GM23338 (cell line): ENCODE results near the gene CRYZL1. TPM values are rescaled to one million over a fixed set of nuclear protein-coding genes. Genes with fewer than 3 reads are reported as not detected.
"Not testable (repeated sequence)": the region's sequence is repeated elsewhere in the genome, so short reads cannot be mapped to it uniquely, and the experiment has no call there.

Source experiments
- ATAC-seq: fragments of 200-7000 bp; cut with Tn5 transposase; 3 replicates; pipeline ENCODE4 v1.9.1; 2020
- DNase-seq: peaks from one replicate; pipeline ENCODE4 v3.0.0-alpha.2; 2015; ENCODE audit warnings: low spot score
- H2AFZ ChIP-seq: fragments of 200-600 bp; sonication (generic); 2 replicates; pipeline ENCODE4 v1.8.0; 2016; ENCODE audit warnings: antibody characterized with exemption, mild to moderate bottlenecking, moderate library complexity
- H3F3A ChIP-seq: fragments of 200-600 bp; sonication (generic); replicated peaks from 2 replicates; pipeline ENCODE4 v1.8.0; 2017; ENCODE audit warnings: antibody characterized with exemption, mixed run types, low read depth
- H3K27ac ChIP-seq: fragments of 200-600 bp; sonication (generic); 2 replicates; pipeline ENCODE4 v1.6.1; 2016; ENCODE audit warnings: low read depth
- H3K27me3 ChIP-seq: fragments of 200-600 bp; sonication (generic); 2 replicates; pipeline ENCODE4 v1.8.0; 2016; ENCODE audit warnings: mild to moderate bottlenecking, mixed run types, moderate library complexity; ENCODE audit not compliant: insufficient read depth
- H3K36me3 ChIP-seq: fragments of 200-600 bp; sonication (generic); 2 replicates; pipeline ENCODE4 v1.8.0; 2016; ENCODE audit warnings: mild to moderate bottlenecking; ENCODE audit not compliant: insufficient read depth
- H3K4me1 ChIP-seq: fragments of 200-600 bp; sonication (generic); 2 replicates; pipeline ENCODE4 v1.8.0; 2016; ENCODE audit warnings: mild to moderate bottlenecking, moderate library complexity; ENCODE audit not compliant: insufficient read depth
- H3K4me2 ChIP-seq: fragments of 200-600 bp; sonication (generic); 2 replicates; pipeline ENCODE4 v1.7.1; 2017; ENCODE audit warnings: mixed run types
- H3K4me3 ChIP-seq: fragments of 200-600 bp; sonication (generic); 2 replicates; pipeline ENCODE4 v1.6.1; 2016; ENCODE audit warnings: mixed run types
- H3K79me2 ChIP-seq: fragments of 200-600 bp; sonication (generic); replicated peaks from 2 replicates; pipeline ENCODE4 v1.8.0; 2017; ENCODE audit warnings: mild to moderate bottlenecking; ENCODE audit not compliant: insufficient read depth
- H3K9me2 ChIP-seq: fragments of 200-600 bp; sonication (generic); 2 replicates; pipeline ENCODE4 v1.8.0; 2017; ENCODE audit not compliant: insufficient read depth
- H4K20me1 ChIP-seq: fragments of 200-600 bp; sonication (generic); replicated peaks from 2 replicates; pipeline ENCODE4 v1.8.0; 2017; ENCODE audit warnings: mild to moderate bottlenecking; ENCODE audit not compliant: insufficient read depth
- H3K27ac Mint-ChIP-seq: 2 replicates; pipeline ENCODE4 v1.8.0; 2020; ENCODE audit warnings: inconsistent platforms, mild to moderate bottlenecking, moderate library complexity, mixed read lengths
- H3K27me3 Mint-ChIP-seq: 3 replicates; pipeline ENCODE4 v1.8.0; 2022; ENCODE audit warnings: low read depth, mild to moderate bottlenecking, moderate library complexity, mixed read lengths, inconsistent platforms; ENCODE audit not compliant: insufficient read depth, poor library complexity
- H3K36me3 Mint-ChIP-seq: 3 replicates; pipeline ENCODE4 v1.8.0; 2021; ENCODE audit warnings: low read depth, mild to moderate bottlenecking, inconsistent platforms, moderate library complexity, mixed read lengths
- H3K4me1 Mint-ChIP-seq: 3 replicates; pipeline ENCODE4 v1.8.0; 2020; ENCODE audit warnings: mild to moderate bottlenecking, inconsistent platforms, mixed read lengths
- H3K4me3 Mint-ChIP-seq: 3 replicates; pipeline ENCODE4 v1.8.0; 2021; ENCODE audit warnings: moderate library complexity, mild to moderate bottlenecking, inconsistent platforms, mixed read lengths
- H3K9me3 Mint-ChIP-seq: 3 replicates; pipeline ENCODE4 v1.8.0; 2020; ENCODE audit warnings: moderate library complexity, mild to moderate bottlenecking, inconsistent platforms, mixed read lengths
- CTCF ChIP-seq, 2 experiments: fragments of 200-600 bp in 1 of 2; sonication (generic) in 1 of 2; conservative IDR thresholded peaks; 2 replicates each; pipeline versions ENCODE4 v1.5.1 to v1.6.1; 2016 to 2017; ENCODE audit warnings: antibody characterized with exemption in 2 of 2, low read depth in 2 of 2, mild to moderate bottlenecking in 2 of 2, moderate library complexity in 1 of 2
- ETS1 ChIP-seq: IDR thresholded peaks from 2 replicates; pipeline ENCODE4 v1.6.1; 2016; ENCODE audit warnings: antibody characterized with exemption
- EZH2 ChIP-seq: fragments of 200-600 bp; sonication (generic); IDR thresholded peaks from one replicate; pipeline ENCODE4 v1.8.0; 2017; ENCODE audit warnings: antibody characterized with exemption, mild to moderate bottlenecking, low read depth; ENCODE audit not compliant: unreplicated experiment
- EZH2phosphoT487 ChIP-seq: fragments of 200-600 bp; sonication (generic); IDR thresholded peaks from one replicate; pipeline ENCODE4 v1.8.1; 2018; ENCODE audit warnings: antibody characterized with exemption; ENCODE audit not compliant: unreplicated experiment
- JUNB ChIP-seq: IDR thresholded peaks from one replicate; pipeline ENCODE4 v1.6.1; 2016; ENCODE audit warnings: antibody characterized with exemption; ENCODE audit not compliant: unreplicated experiment
- NANOG ChIP-seq: IDR thresholded peaks from 2 replicates; pipeline ENCODE4 v1.6.1; 2016; ENCODE audit warnings: antibody characterized with exemption, borderline replicate concordance
- POLR2AphosphoS5 ChIP-seq: IDR thresholded peaks from 2 replicates; pipeline ENCODE4 v1.6.1; 2016; ENCODE audit warnings: antibody characterized with exemption, low read depth
- ZNF331 ChIP-seq: fragments of 250-450 bp; sonication (Bioruptor Pico); IDR thresholded peaks from 2 replicates; pipeline ENCODE4 v1.5.0; 2020; ENCODE audit warnings: low read depth, mild to moderate bottlenecking, moderate library complexity
- polyA plus RNA-seq: library from polyadenylated mRNA; unstranded; fragments of >200 nt; fragmentation: Nextera tagmentation; extraction: Ambion mirVana; gene quantifications from 2 replicates; pipeline ENCODE4 v1.2.1, GENCODE V29; 2016
- total RNA-seq: library from RNA; depleted of rRNA; stranded (reverse); fragments of >200 nt; shearing (Covaris generic); gene quantifications from 2 replicates; pipeline ENCODE4 v1.2.3, GENCODE V29; 2014

CRYZL1 gene
- total and polyA plus RNA-seq, 2 experiments from 2014 or later: 23.8 to 40.5 TPM

GRCh38 chr21:33617565-33617964 is 24.0 kb downstream of the CRYZL1 start:
- H3K36me3 ChIP-seq, H3F3A ChIP-seq, H4K20me1 ChIP-seq, H3K27me3 Mint-ChIP-seq, H3K27me3 ChIP-seq, H3K9me2 ChIP-seq, H2AFZ ChIP-seq, DNase-seq, H3K4me3 Mint-ChIP-seq, ATAC-seq, H3K4me3 ChIP-seq, H3K9me3 Mint-ChIP-seq, H3K27ac ChIP-seq, H3K4me2 ChIP-seq, H3K79me2 ChIP-seq: not testable (repeated sequence)
- peaks cover 13% of the 10 kb centered on the region; the same call in 1 of the 2 replicates for H3K4me1 ChIP-seq
- H3K27ac Mint-ChIP-seq: peak overlapping the region; percentile 38
- H3K4me1 Mint-ChIP-seq: peaks cover 16% of the 10 kb centered on the region
- peaks cover 22% of the 10 kb centered on the region for H3K36me3 Mint-ChIP-seq

GRCh38 chr21:33611006-33611744 is 30.4 kb downstream of the CRYZL1 start:
- no peak for ATAC-seq
- no peaks in the 10 kb centered on the region for H3K4me1 Mint-ChIP-seq
- no peaks in the 10 kb centered on the region for H3K36me3 Mint-ChIP-seq
- no peaks in the 10 kb centered on the region; the same call in 2 of the 3 replicates for H3K9me3 Mint-ChIP-seq
- Histone ChIP-seq H3K79me2 (no peaks in the 10 kb centered on the region), H3K9me2 (no peaks in the 10 kb centered on the region), H4K20me1 (no peaks in the 10 kb centered on the region), H3F3A (no peaks in the 10 kb centered on the region), H2AFZ (no peak overlapping the region), H3K4me1 (no peaks in the 10 kb centered on the region), H3K4me2 (no peak overlapping the region), H3K36me3 (no peaks in the 10 kb centered on the region), H3K4me3 (no peak overlapping the region), H3K27ac (no peak overlapping the region), H3K27me3 (no peaks in the 10 kb centered on the region)
- no peak overlapping the region for H3K4me3 Mint-ChIP-seq
- H3K27ac Mint-ChIP-seq: no peak overlapping the region
- peaks cover 2% of the 10 kb centered on the region for H3K27me3 Mint-ChIP-seq
- DNase-seq: no peak
- no peak for TF ChIP-seq CTCF (conservative IDR thresholded peaks at IDR 0.05; ENCODE audit: low read depth in 2 of 2)
- TF ChIP-seq POLR2AphosphoS5: no peak
- no peak for TF ChIP-seq EZH2
- TF ChIP-seq EZH2phosphoT487: no peak
- no peak for TF ChIP-seq NANOG
- no peak for TF ChIP-seq JUNB
- no peak for TF ChIP-seq ZNF331 (CRISPR knock-in tag)
- TF ChIP-seq ETS1: no peak
